ENCODE results near the gene ILDR1.

- TF ChIP-seq CTCF (IDR thresholded peaks at IDR 0.05) (no peak), EP300 (IDR thresholded peaks at IDR 0.05) (no peak), POLR2AphosphoS5 (IDR thresholded peaks at IDR 0.05) (no peak), POLR2A (IDR thresholded peaks at IDR 0.05) (no peak)
Observed at GRCh38 chr3:121948641-121949040, 73.4 kb downstream of the ILDR1 start.

Data from sigmoid colon (tissue), 4 donors.